ENCODE results near the gene ZNF416.

GRCh38 chr19:57558525-57558924 lies 20.2 kb downstream of the ZNF416 start:
- no peak for TF ChIP-seq POLR2A (IDR thresholded peaks at IDR 0.05)
- TF ChIP-seq EP300 (IDR thresholded peaks at IDR 0.05): no peak
- no peak for TF ChIP-seq CTCF (IDR thresholded peaks at IDR 0.05)

All from suprapubic skin (tissue), 3 donors.